Measurements from ENCODE around the gene CCDC167. TPM values are rescaled to one million over a fixed set of nuclear protein-coding genes. Genes with fewer than 3 reads are reported as not detected.

CCDC167 gene
- total RNA-seq, 1 experiment from 2014 or later = 31.9 TPM

DNA sequence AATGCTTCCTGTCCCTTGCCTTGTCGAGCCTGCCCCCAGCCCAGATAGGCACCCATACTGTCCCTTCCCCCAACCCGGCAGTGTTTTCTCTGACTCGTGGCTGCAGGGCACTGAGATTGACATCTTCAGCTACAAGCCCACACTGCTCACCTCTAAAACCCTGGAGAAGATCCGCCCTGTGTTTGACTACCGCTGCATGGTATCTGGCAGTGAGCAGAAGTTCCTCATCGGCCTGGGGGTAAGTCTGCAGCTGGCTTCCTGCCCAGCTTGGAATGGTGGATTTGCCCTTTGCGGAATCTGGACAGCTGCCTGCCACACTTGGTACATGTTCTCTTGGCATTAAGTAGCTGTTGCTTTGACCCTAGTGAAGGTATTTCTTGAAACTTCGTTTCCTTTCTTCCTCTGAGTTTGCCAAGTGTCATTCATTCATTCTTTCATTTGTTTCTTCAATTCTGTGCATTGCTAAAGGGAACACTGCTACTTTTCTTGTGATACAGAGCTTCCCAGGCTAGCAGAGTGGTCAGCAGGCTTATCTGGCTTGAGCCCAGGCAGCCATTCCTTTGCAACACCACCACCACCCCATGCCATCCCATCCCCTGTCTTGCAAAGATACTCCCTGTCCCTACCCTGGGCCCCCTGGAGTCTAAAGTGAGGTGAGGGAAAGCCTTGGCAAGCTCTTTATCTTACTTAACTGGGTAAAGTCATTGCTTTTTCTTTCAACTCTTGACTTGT, 26.2 kb downstream of the CCDC167 start:
- Histone ChIP-seq H2BK15ac (ENCODE audit: low read depth, low read length) (no peak overlapping the region), H3K79me2 (ENCODE audit: insufficient read depth, low read length) (no peaks in the 10 kb centered on the region), H2AK5ac (ENCODE audit: insufficient read length, low read length) (no peak overlapping the region), H2BK12ac (ENCODE audit: insufficient read length, low read depth, low read length) (no peak overlapping the region), H3K4ac (ENCODE audit: low read depth, low read length) (no peak overlapping the region), H3K27ac (ENCODE audit: insufficient read length, low read depth, low read length) (no peak overlapping the region), H2AFZ (ENCODE audit: low read length) (no peak overlapping the region), H2BK20ac (ENCODE audit: low read depth, low read length, poor library complexity, severe bottlenecking) (no peak overlapping the region), H3K18ac (ENCODE audit: insufficient read length, low read depth, low read length) (no peak overlapping the region), H3K23ac (ENCODE audit: insufficient read length, low read depth, low read length) (no peak overlapping the region), H3K9ac (ENCODE audit: extremely low read depth, insufficient read length, low read length) (no peak overlapping the region), H3K4me2 (ENCODE audit: insufficient read depth, insufficient read length, low read length) (no peak overlapping the region), H3K9me3 (ENCODE audit: control insufficient read depth, low read depth, low read length) (no peaks in the 10 kb centered on the region), H3K79me1 (ENCODE audit: insufficient read depth, low read depth, low read length, poor library complexity, severe bottlenecking) (no peaks in the 10 kb centered on the region), H3K4me1 (ENCODE audit: insufficient read depth, low read length) (no peaks in the 10 kb centered on the region), H4K20me1 (ENCODE audit: control insufficient read depth, insufficient read depth, insufficient read length) (no peaks in the 10 kb centered on the region), H2BK5ac (ENCODE audit: insufficient read length, low read length) (no peak overlapping the region), H3K56ac (ENCODE audit: insufficient read length, low read depth, low read length) (no peak overlapping the region), H3K14ac (ENCODE audit: insufficient read depth, low read length) (no peak overlapping the region), H3T11ph (ENCODE audit: low read length) (no peak overlapping the region), H4K8ac (replicated peaks; ENCODE audit: insufficient read length, low read depth, low read length) (no peak overlapping the region), H4K5ac (ENCODE audit: insufficient read length, low read depth, low read length) (no peak overlapping the region), H2BK120ac (ENCODE audit: low read depth, low read length, poor library complexity, severe bottlenecking) (no peak overlapping the region), H3K23me2 (ENCODE audit: insufficient read length, low read depth, low read length, poor library complexity, severe bottlenecking) (no peaks in the 10 kb centered on the region), H4K91ac (ENCODE audit: insufficient read length, low read depth, low read length) (no peak overlapping the region), H3K27me3 (ENCODE audit: insufficient read depth, low read length) (no peaks in the 10 kb centered on the region)
- no CpG with 5 or more reads among the region's 8 CpGs for WGBS (ENCODE audit: extremely low coverage, insufficient read length, low lambda C conversion rate)
- no peak for DNase-seq
- no peak overlapping the region for H3K4me3 Mint-ChIP-seq
- H3K27ac Mint-ChIP-seq = no peak overlapping the region
- H3K9me3 Mint-ChIP-seq = no peaks in the 10 kb centered on the region
- H3K36me3 Mint-ChIP-seq (ENCODE audit: insufficient read depth in 1 of 3, low read depth in 3 of 3) = peaks cover 13 to 77% (median 71%) of the 10 kb centered on the region in 3 experiments; a peak in 6 of 7 replicates
- no peak for TF ChIP-seq CTCF (conservative IDR thresholded peaks at IDR 0.05)
- H3K4me1 Mint-ChIP-seq = no peaks in the 10 kb centered on the region
- H3K27me3 Mint-ChIP-seq (ENCODE audit: low read depth) = no peaks in the 10 kb centered on the region
